Sigmoid colon (tissue), 7 donors: ENCODE data around the gene STKLD1. TPM values are rescaled to one million over a fixed set of nuclear protein-coding genes. Genes with fewer than 3 reads are reported as not detected.
"Not testable (repeated sequence)": the region's sequence is repeated elsewhere in the genome, so short reads cannot be mapped to it uniquely, and the experiment has no call there.

Experiments used
- DNase-seq: peaks from one replicate; pipeline ENCODE4 v3.0.0-alpha.2; 2019
- H3K27ac ChIP-seq, 4 donors: fragments of 200-600 bp; sonication (generic); one replicate each; pipeline ENCODE4 v1.5.1; 2016 to 2019; ENCODE audit warnings: mild to moderate bottlenecking in 1 of 4
- H3K27me3 ChIP-seq, 3 donors: fragments of 200-600 bp; sonication (generic); one replicate each; pipeline ENCODE4 v1.5.1; 2019; ENCODE audit warnings: mild to moderate bottlenecking in 1 of 3
- H3K36me3 ChIP-seq, 4 donors: fragments of 200-600 bp; sonication (generic); one replicate each; pipeline ENCODE4 v1.5.1; 2016 to 2019
- H3K4me1 ChIP-seq, 4 donors: fragments of 200-600 bp; sonication (generic); one replicate each; pipeline ENCODE4 v1.5.1; 2017 to 2019
- H3K4me3 ChIP-seq, 4 donors: fragments of 200-600 bp; sonication (generic); one replicate each; pipeline ENCODE4 v1.5.1; 2017 to 2019; ENCODE audit warnings: mild to moderate bottlenecking in 2 of 4, moderate library complexity in 1 of 4
- H3K9me3 ChIP-seq, 4 donors: fragments of 200-600 bp in 3 of 4; sonication (generic) in 3 of 4; one replicate each; pipeline versions ENCODE4 v1.5.1 to v1.6.1; 2013 to 2019
- EP300 ChIP-seq, 4 donors: sonication (generic); formaldehyde crosslinking; IDR thresholded peaks; one replicate each; pipeline ENCODE4 v1.6.1; 2017; ENCODE audit warnings: antibody characterized with exemption in 4 of 4
- POLR2A ChIP-seq, 2 donors: fragments of 450-650 bp; IDR thresholded peaks; one replicate each; pipeline ENCODE4 v1.6.1; 2016; ENCODE audit warnings: antibody characterized with exemption in 2 of 2, mild to moderate bottlenecking in 2 of 2, moderate library complexity in 2 of 2
- POLR2AphosphoS5 ChIP-seq, 4 donors: sonication (generic); formaldehyde crosslinking; IDR thresholded peaks; one replicate each; pipeline ENCODE4 v1.6.1; 2017; ENCODE audit warnings: antibody characterized with exemption in 4 of 4
- WGBS, 2 donors: extraction: QIAGEN DNeasy Blood & Tissue Kit; methylation state at CpG; one replicate each; pipeline ENCODE4 v1.1.7; 2013; 5-methylcytosine and 5-hydroxymethylcytosine counted together
- intact Hi-C: fragments of 100-400 bp; cut with DNase I; formaldehyde crosslinking; loops from one replicate; pipeline ENCODE4 v1.15.1; 2023
- polyA plus RNA-seq, 3 donors: library from polyadenylated mRNA; stranded (reverse); fragments of 200-250 nt; gene quantifications; one replicate each; pipeline ENCODE4 v1.2.3, GENCODE V29; 2013
- total RNA-seq, 4 donors: library from RNA; depleted of rRNA; stranded (reverse); fragments of >200 nt; gene quantifications; one replicate each; pipeline ENCODE4 v1.1.0, GENCODE V29; 2016
- TF ChIP-seq, protein P1 (sequence below), 4 experiments: fragments of 450-650 bp in 3 of 4; fragments of 200-600 bp in 1 of 4; IDR thresholded peaks; one replicate each; pipeline ENCODE4 v1.5.1; 2016 to 2019; ENCODE audit warnings: antibody characterized with exemption in 4 of 4, mild to moderate bottlenecking in 3 of 4, moderate library complexity in 2 of 4
- donor health status: healthy with polysubstance abuse.
- donor health status: Bipolar disorder and iron deficiency.
- donor health status: healthy.

STKLD1 gene
- total and polyA plus RNA-seq, 7 donors, result 0.49 to 8.3 (median 1.5) TPM; not detected in 1

DNA sequence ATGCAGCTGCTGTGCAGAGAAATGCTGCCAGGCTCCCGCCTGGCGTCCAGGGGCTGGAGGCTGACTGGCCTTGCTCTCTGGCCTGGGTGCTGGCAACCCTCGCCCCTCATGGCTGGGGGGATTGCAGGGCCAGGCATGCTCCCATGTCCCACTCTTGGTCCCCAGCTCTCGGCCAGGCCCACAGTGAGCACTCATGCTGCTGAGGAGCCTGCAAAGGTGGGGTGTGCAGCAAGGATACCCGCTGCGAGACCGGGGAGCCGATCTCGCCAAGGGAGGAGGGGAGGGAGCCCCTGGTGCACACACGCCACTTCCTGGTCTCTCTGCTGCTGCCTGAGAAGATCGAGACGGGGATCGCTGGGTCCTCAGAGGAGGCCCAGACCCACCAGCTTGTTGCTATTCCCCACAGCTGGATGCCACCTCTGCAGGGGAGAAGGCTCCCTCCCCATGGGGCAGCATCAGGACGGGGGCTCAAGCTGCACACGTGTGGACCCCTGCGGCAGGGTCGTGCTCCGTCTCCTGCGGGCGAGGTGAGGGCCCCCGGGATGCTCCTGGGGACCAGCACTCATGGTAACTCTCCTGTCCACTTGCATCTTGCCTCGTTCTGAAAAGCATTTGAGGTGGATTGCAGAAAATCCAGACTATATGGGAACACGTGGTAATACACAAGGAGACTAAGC lies 69.3 kb downstream of the STKLD1 start:
- Histone ChIP-seq H3K9me3 (no peaks in the 10 kb centered on the region), H3K4me1 (no peaks in the 10 kb centered on the region), H3K4me3 (no peak overlapping the region), H3K27me3 (no peaks in the 10 kb centered on the region), H3K36me3 (no peaks in the 10 kb centered on the region), H3K27ac (no peak overlapping the region)
- 83 to 86% methylated on average over 23 of the region's 23 CpGs for WGBS, 2 donors
- intact Hi-C loops, result no loop called here
- TF ChIP-seq POLR2A (IDR thresholded peaks at IDR 0.05) (no peak), POLR2AphosphoS5 (IDR thresholded peaks at IDR 0.05) (no peak), EP300 (IDR thresholded peaks at IDR 0.05) (no peak)
- TF ChIP-seq, protein P1, sequence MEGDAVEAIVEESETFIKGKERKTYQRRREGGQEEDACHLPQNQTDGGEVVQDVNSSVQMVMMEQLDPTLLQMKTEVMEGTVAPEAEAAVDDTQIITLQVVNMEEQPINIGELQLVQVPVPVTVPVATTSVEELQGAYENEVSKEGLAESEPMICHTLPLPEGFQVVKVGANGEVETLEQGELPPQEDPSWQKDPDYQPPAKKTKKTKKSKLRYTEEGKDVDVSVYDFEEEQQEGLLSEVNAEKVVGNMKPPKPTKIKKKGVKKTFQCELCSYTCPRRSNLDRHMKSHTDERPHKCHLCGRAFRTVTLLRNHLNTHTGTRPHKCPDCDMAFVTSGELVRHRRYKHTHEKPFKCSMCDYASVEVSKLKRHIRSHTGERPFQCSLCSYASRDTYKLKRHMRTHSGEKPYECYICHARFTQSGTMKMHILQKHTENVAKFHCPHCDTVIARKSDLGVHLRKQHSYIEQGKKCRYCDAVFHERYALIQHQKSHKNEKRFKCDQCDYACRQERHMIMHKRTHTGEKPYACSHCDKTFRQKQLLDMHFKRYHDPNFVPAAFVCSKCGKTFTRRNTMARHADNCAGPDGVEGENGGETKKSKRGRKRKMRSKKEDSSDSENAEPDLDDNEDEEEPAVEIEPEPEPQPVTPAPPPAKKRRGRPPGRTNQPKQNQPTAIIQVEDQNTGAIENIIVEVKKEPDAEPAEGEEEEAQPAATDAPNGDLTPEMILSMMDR (IDR thresholded peaks at IDR 0.05), result no peak
- no peak for DNase-seq

DNA sequence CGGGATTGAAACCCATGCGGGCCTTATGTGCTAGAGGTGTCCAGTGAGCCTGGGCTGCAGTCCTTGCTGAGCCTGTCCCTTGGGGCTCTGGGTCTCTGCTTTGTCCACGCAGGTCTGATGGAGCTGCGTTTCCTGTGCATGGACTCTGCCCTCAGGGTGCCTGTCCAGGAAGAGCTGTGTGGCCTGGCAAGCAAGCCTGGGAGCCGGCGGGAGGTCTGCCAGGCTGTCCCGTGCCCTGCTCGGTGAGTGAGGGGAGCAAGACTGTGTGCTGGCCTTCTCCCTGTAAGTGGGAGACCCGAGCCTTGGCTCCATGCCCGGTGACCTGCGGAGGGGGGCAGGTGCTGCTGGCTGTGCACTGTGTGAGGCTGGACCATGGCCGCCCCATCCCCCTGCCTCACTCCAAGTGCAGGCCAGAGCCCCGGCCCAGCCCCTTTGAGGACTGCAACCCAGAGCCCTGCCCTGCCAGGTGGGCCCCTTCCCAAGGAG lies 72.4 kb downstream of the STKLD1 start:
- Histone ChIP-seq H3K4me3 (no peak overlapping the region), H3K4me1 (no peaks in the 10 kb centered on the region), H3K27ac (no peak overlapping the region), H3K9me3 (no peaks in the 10 kb centered on the region), H3K27me3 (no peaks in the 10 kb centered on the region), H3K36me3 (no peaks in the 10 kb centered on the region)
- intact Hi-C loops, result no loop called here
- no peak for DNase-seq
- no peak for TF ChIP-seq EP300 (IDR thresholded peaks at IDR 0.05)
- no peak for TF ChIP-seq POLR2A (IDR thresholded peaks at IDR 0.05)
- TF ChIP-seq POLR2AphosphoS5 (IDR thresholded peaks at IDR 0.05), result no peak
- TF ChIP-seq, protein P1 (IDR thresholded peaks at IDR 0.05), result no peak
- 62 to 85% methylated on average over 13 of the region's 13 CpGs for WGBS, 2 donors

DNA sequence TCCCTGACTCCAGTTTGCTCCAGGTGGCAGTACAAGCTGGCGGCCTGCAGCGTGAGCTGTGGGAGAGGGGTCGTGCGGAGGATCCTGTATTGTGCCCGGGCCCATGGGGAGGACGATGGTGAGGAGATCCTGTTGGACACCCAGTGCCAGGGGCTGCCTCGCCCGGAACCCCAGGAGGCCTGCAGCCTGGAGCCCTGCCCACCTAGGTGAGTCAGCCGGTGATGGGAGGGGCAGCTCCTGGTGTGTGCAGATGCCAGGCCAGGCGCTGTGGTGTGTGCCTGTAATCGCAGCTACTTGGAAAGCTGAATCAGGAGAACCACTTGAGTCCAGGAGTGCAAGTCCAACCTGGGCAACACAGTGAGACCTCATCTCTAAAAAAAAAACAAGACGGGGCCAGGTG lies 73.6 kb downstream of the STKLD1 start:
- 45 to 82% methylated on average over 12 of the region's 12 CpGs for WGBS, 2 donors
- intact Hi-C loops, result no loop called here
- Histone ChIP-seq H3K9me3 (no peaks in the 10 kb centered on the region), H3K27ac (no peak overlapping the region), H3K4me3 (no peak overlapping the region), H3K4me1 (no peaks in the 10 kb centered on the region), H3K36me3 (no peaks in the 10 kb centered on the region), H3K27me3 (no peaks in the 10 kb centered on the region)
- DNase-seq, result no peak
- no peak for TF ChIP-seq POLR2A (IDR thresholded peaks at IDR 0.05)
- TF ChIP-seq, protein P1 (IDR thresholded peaks at IDR 0.05), result no peak

DNA sequence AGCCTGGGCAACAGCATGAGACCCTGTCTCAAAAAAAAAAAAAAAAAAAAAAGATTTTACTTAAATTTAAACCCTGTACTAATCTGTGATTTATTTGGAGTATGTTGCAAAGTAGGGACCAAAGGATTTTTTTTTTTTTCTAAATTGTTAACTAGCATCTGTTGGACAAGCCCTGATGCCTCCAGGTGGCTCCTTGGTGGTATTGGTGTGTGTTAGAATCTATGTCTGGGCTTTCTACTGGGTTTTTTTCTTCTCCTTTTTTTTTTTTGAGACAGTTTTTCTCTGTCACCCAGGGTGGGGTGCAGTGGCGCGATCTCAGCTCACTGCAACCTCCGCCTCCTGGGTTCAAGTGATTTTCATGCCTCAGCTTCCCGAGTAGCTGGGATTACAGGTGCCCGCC lies 75.7 kb downstream of the STKLD1 start:
- H3K4me1 ChIP-seq, H3K36me3 ChIP-seq, H3K27ac ChIP-seq, H3K9me3 ChIP-seq, H3K4me3 ChIP-seq, DNase-seq, H3K27me3 ChIP-seq, intact Hi-C loops: not testable (repeated sequence)
- WGBS, 2 donors, result 84 to 92% methylated on average over 5 of the region's 5 CpGs

DNA sequence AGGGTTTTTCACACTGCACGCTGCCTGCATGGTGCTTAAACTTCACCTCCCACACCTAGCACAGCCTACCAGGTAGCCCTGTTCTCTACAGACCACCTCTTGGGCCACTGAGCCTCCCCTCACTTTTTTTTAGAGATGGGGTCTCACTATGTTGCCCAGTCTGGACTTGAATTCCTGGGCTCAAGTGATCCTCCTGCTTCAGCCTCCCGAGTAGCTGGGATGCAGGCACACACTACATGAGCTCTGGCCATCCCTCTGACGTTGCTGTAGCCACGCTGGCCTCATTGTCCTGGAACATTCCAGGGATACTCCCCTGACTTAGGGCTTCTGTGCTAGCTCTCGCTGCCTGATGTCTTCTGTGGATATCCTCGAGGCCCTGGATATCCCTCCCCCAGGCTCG lies 76.4 kb downstream of the STKLD1 start:
- DNase-seq, result no peak
- WGBS, 2 donors, result 88 to 94% methylated on average over 7 of the region's 7 CpGs
- intact Hi-C loops, result no loop called here
- no peaks in the 10 kb centered on the region for H3K27me3 ChIP-seq
- no peaks in the 10 kb centered on the region for H3K9me3 ChIP-seq
- no peaks in the 10 kb centered on the region for H3K4me1 ChIP-seq
- no peaks in the 10 kb centered on the region for H3K36me3 ChIP-seq
- H3K27ac ChIP-seq, result no peak overlapping the region
- no peak for TF ChIP-seq POLR2AphosphoS5 (IDR thresholded peaks at IDR 0.05)
- no peak for TF ChIP-seq EP300 (IDR thresholded peaks at IDR 0.05)
- TF ChIP-seq, protein P1 (IDR thresholded peaks at IDR 0.05), result no peak
- TF ChIP-seq POLR2A (IDR thresholded peaks at IDR 0.05), result no peak
- no peak overlapping the region for H3K4me3 ChIP-seq
